ENCODE measurements around the gene SPINK6.

Gene SPINK6

GRCh38 chr5:148228392-148228984 lies 25.6 kb downstream of the SPINK6 start:
- Histone ChIP-seq H3K4me1 (ENCODE audit: control insufficient read depth, low read depth, low read length) (no peaks in the 10 kb centered on the region), H3K27me3 (ENCODE audit: control insufficient read depth, insufficient read depth, low read length) (no peaks in the 10 kb centered on the region), H3K27ac (ENCODE audit: low read length) (no peak overlapping the region), H3K9ac (ENCODE audit: low read length) (no peak overlapping the region), H3K4me3 (ENCODE audit: low read length) (no peak overlapping the region), H3K36me3 (ENCODE audit: control insufficient read depth, low read depth, low read length) (no peaks in the 10 kb centered on the region), H3K9me3 (ENCODE audit: control insufficient read depth, low read depth, low read length) (no peaks in the 10 kb centered on the region)

GRCh38 chr5:148229840-148230239 lies 27.0 kb downstream of the SPINK6 start:
- Histone ChIP-seq H3K9ac (ENCODE audit: low read length) (no peak overlapping the region), H3K4me1 (ENCODE audit: control insufficient read depth, low read depth, low read length) (no peaks in the 10 kb centered on the region), H3K27ac (ENCODE audit: low read length) (no peak overlapping the region), H3K4me3 (ENCODE audit: low read length) (no peak overlapping the region), H3K9me3 (ENCODE audit: control insufficient read depth, low read depth, low read length) (no peaks in the 10 kb centered on the region), H3K36me3 (ENCODE audit: control insufficient read depth, low read depth, low read length) (no peaks in the 10 kb centered on the region), H3K27me3 (ENCODE audit: control insufficient read depth, insufficient read depth, low read length) (no peaks in the 10 kb centered on the region)

- H3K4me1 ChIP-seq (ENCODE audit: control insufficient read depth, low read depth, low read length) = no peaks in the 10 kb centered on the region
- no peaks in the 10 kb centered on the region for H3K36me3 ChIP-seq (ENCODE audit: control insufficient read depth, low read depth, low read length)
- H3K9ac ChIP-seq (ENCODE audit: low read length) = no peak overlapping the region
- H3K27me3 ChIP-seq (ENCODE audit: control insufficient read depth, insufficient read depth, low read length) = no peaks in the 10 kb centered on the region
- no peaks in the 10 kb centered on the region for H3K9me3 ChIP-seq (ENCODE audit: control insufficient read depth, low read depth, low read length)
- no peak overlapping the region for H3K27ac ChIP-seq (ENCODE audit: low read length)
- H3K4me3 ChIP-seq (ENCODE audit: low read length) = no peak overlapping the region
Observed at GRCh38 chr5:148230240-148230639, 27.4 kb downstream of the SPINK6 start.

DNA sequence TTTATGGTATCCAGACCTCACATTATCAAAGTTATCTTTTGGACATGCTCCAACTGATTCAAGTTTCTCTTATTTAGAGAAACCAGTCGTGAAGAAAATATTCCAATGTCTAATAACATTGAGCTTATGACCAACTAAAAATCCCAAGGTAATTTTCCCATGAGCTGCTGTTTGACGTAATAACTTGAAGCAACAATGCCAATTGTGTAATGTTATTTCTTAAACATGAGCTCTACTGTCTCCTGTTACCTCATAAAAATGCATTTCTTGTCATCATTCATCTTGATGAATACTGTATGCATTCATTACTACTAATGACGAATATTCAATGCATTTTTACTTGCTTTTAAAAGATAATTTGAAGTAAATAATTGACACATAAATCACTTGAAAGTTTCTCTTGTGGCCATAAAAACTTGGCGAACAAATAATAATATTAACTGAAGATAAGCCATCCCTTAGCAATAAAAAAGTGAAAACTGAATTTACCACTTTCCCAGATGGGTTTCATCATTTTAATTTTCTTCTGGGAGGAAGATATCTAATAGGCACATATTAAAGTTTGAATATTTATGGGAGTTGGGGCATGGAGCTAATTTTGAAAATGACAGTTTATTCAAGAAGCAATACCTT lies 35.1 kb downstream of the SPINK6 start:
- Histone ChIP-seq H3K27me3 (ENCODE audit: control insufficient read depth, insufficient read depth, low read length) (no peaks in the 10 kb centered on the region), H3K4me1 (ENCODE audit: control insufficient read depth, low read depth, low read length) (no peaks in the 10 kb centered on the region), H3K9ac (ENCODE audit: low read length) (no peak overlapping the region), H3K36me3 (ENCODE audit: control insufficient read depth, low read depth, low read length) (no peaks in the 10 kb centered on the region), H3K27ac (ENCODE audit: low read length) (no peak overlapping the region), H3K9me3 (ENCODE audit: control insufficient read depth, low read depth, low read length) (no peaks in the 10 kb centered on the region), H3K4me3 (ENCODE audit: low read length) (no peak overlapping the region)

GRCh38 chr5:148238418-148238794 lies 35.6 kb downstream of the SPINK6 start, which contains the start of gene MARCOL:
Gene MARCOL, plus strand, starts transcription at chr5:148238525. Its CDS starts 73 bp downstream, at chr5:148238598.
- Histone ChIP-seq H3K9me3 (ENCODE audit: control insufficient read depth, low read depth, low read length) (no peaks in the 10 kb centered on the region), H3K36me3 (ENCODE audit: control insufficient read depth, low read depth, low read length) (no peaks in the 10 kb centered on the region), H3K4me1 (ENCODE audit: control insufficient read depth, low read depth, low read length) (no peaks in the 10 kb centered on the region), H3K9ac (ENCODE audit: low read length) (no peak within 1 kb of the TSS), H3K27ac (ENCODE audit: low read length) (no peak within 1 kb of the TSS), H3K27me3 (ENCODE audit: control insufficient read depth, insufficient read depth, low read length) (no peaks in the 10 kb centered on the region), H3K4me3 (ENCODE audit: low read length) (no peak within 1 kb of the TSS)

DNA sequence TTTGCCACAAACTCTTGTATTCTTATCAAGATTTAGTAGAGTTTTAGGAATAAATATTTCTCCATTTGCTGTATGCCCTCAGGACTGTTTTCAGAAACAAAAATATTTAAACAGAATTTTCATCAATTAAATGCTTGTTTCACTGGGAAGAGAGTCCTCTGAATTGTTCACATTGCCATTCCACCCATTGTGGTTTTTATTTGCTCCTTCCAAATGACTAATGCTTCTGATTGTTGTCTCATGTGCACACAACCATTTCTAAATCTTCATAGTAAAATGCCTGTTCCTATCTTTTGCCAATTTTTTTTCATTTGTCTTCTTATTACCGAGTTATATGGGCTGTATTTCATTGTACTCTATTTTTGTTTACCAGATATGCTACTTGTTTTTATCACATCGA lies 46.1 kb downstream of the SPINK6 start:
- no peak overlapping the region for H3K27ac ChIP-seq (ENCODE audit: low read length)
- H3K36me3 ChIP-seq (ENCODE audit: control insufficient read depth, low read depth, low read length) = no peaks in the 10 kb centered on the region
- H3K9me3 ChIP-seq (ENCODE audit: control insufficient read depth, low read depth, low read length) = no peaks in the 10 kb centered on the region
- H3K27me3 ChIP-seq (ENCODE audit: control insufficient read depth, insufficient read depth, low read length) = no peaks in the 10 kb centered on the region
- no peaks in the 10 kb centered on the region for H3K4me1 ChIP-seq (ENCODE audit: control insufficient read depth, low read depth, low read length)
- no peak overlapping the region for H3K9ac ChIP-seq (ENCODE audit: low read length)
- no peak overlapping the region for H3K4me3 ChIP-seq (ENCODE audit: low read length)

DNA sequence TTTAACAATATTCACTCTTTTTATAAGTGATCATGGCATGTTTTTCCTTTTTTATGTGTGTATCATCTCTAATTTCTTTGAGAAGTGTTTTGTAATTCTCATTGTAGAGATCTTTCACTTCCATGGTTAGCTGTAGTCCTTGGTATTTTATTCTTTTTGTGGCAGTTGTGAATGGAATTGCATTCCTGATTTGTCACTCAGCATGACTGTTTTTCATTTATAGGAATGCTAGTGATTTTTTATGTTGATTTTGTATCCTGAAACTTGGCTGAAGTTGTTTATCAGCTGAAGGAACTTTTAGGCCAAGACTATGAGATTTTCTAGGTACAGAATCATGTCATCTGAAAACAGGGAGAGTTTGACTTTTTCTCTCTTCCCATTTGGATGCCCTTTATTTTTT lies 52.6 kb downstream of the SPINK6 start:
- no peak overlapping the region for H3K9ac ChIP-seq (ENCODE audit: low read length)
- H3K4me1 ChIP-seq (ENCODE audit: control insufficient read depth, low read depth, low read length) = no peaks in the 10 kb centered on the region
- no peak overlapping the region for H3K4me3 ChIP-seq (ENCODE audit: low read length)
- no peak overlapping the region for H3K27ac ChIP-seq (ENCODE audit: low read length)
- H3K27me3 ChIP-seq (ENCODE audit: control insufficient read depth, insufficient read depth, low read length) = no peaks in the 10 kb centered on the region
- H3K36me3 ChIP-seq (ENCODE audit: control insufficient read depth, low read depth, low read length) = no peaks in the 10 kb centered on the region
- no peaks in the 10 kb centered on the region for H3K9me3 ChIP-seq (ENCODE audit: control insufficient read depth, low read depth, low read length)

DNA sequence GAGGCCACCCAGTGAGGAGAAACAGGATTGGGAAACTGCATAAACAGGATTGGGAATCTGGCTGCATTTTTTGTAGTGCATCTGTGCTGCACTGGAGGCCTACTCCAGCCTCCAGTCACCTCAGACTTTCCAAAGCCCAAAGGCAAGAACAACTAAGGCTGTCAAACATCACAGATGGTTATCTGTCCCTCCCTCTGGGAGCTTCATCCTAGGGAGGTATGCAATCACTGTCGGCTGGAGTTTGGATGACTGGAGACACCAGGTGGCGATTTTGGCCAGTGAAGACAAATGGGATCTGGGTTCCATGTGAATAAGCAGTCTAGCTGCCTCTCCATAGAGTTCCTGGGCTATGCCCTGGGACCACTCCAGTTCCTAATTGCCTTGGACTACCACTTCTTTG lies 56.4 kb downstream of the SPINK6 start:
- H3K27ac ChIP-seq (ENCODE audit: low read length) = no peak overlapping the region
- no peaks in the 10 kb centered on the region for H3K36me3 ChIP-seq (ENCODE audit: control insufficient read depth, low read depth, low read length)
- H3K9ac ChIP-seq (ENCODE audit: low read length) = no peak overlapping the region
- H3K9me3 ChIP-seq (ENCODE audit: control insufficient read depth, low read depth, low read length) = no peaks in the 10 kb centered on the region
- H3K27me3 ChIP-seq (ENCODE audit: control insufficient read depth, insufficient read depth, low read length) = no peaks in the 10 kb centered on the region
- no peak overlapping the region for H3K4me3 ChIP-seq (ENCODE audit: low read length)
- H3K4me1 ChIP-seq (ENCODE audit: control insufficient read depth, low read depth, low read length) = no peaks in the 10 kb centered on the region

GRCh38 chr5:148261221-148261620 lies 58.4 kb downstream of the SPINK6 start:
- Histone ChIP-seq H3K36me3 (ENCODE audit: control insufficient read depth, low read depth, low read length) (no peaks in the 10 kb centered on the region), H3K4me3 (ENCODE audit: low read length) (no peak overlapping the region), H3K27ac (ENCODE audit: low read length) (no peak overlapping the region), H3K9me3 (ENCODE audit: control insufficient read depth, low read depth, low read length) (no peaks in the 10 kb centered on the region), H3K9ac (ENCODE audit: low read length) (no peak overlapping the region), H3K27me3 (ENCODE audit: control insufficient read depth, insufficient read depth, low read length) (no peaks in the 10 kb centered on the region), H3K4me1 (ENCODE audit: control insufficient read depth, low read depth, low read length) (no peaks in the 10 kb centered on the region)

All from iPS-18a (cell line).